ENCODE measurements around the gene HYI.

DNA sequence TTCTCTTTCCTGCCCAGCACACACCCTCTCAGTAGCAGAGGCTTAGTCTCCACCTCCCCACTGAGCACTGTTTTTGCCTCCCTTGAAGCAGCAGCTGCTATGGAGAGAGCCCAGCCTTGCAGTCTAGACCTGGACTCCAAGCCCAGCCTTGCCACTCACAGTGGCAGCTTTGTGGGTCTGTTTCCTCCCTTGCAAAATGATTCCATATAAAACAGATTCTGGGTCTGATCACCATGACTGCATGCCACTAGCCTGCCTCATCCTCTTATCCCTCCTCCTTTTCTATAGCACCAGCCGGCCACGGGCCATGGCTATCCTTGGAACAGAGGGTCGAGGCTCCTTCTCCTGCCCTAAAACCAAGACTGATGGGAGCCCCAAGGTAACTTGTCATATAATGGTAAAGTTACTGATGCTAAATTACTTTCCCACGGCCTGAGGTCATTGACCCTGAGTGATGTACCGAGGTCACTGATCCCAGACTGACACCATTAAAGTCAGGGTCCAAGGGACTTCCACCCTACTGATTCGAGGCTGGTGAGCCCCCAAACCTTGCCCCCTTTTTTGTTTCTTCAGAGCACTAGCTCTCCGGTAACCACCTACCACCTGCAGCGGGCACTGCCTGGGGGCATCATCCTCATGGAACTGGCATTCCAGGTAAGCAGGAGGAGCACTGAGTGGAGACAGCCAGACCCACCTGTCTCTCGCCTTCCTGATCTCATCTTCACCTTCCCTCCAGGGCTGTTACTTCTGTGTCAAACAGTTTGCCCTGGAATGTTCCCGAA is 7.9 kb downstream of the HYI start:
- TF ChIP-seq, protein P1, sequence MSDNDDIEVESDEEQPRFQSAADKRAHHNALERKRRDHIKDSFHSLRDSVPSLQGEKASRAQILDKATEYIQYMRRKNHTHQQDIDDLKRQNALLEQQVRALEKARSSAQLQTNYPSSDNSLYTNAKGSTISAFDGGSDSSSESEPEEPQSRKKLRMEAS (IDR thresholded peaks at IDR 0.05): no peak
- TF ChIP-seq, protein P2, sequence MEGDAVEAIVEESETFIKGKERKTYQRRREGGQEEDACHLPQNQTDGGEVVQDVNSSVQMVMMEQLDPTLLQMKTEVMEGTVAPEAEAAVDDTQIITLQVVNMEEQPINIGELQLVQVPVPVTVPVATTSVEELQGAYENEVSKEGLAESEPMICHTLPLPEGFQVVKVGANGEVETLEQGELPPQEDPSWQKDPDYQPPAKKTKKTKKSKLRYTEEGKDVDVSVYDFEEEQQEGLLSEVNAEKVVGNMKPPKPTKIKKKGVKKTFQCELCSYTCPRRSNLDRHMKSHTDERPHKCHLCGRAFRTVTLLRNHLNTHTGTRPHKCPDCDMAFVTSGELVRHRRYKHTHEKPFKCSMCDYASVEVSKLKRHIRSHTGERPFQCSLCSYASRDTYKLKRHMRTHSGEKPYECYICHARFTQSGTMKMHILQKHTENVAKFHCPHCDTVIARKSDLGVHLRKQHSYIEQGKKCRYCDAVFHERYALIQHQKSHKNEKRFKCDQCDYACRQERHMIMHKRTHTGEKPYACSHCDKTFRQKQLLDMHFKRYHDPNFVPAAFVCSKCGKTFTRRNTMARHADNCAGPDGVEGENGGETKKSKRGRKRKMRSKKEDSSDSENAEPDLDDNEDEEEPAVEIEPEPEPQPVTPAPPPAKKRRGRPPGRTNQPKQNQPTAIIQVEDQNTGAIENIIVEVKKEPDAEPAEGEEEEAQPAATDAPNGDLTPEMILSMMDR (IDR thresholded peaks at IDR 0.05; ENCODE audit: low read depth, low read length, missing input control): no peak
- TF ChIP-seq, protein P3, sequence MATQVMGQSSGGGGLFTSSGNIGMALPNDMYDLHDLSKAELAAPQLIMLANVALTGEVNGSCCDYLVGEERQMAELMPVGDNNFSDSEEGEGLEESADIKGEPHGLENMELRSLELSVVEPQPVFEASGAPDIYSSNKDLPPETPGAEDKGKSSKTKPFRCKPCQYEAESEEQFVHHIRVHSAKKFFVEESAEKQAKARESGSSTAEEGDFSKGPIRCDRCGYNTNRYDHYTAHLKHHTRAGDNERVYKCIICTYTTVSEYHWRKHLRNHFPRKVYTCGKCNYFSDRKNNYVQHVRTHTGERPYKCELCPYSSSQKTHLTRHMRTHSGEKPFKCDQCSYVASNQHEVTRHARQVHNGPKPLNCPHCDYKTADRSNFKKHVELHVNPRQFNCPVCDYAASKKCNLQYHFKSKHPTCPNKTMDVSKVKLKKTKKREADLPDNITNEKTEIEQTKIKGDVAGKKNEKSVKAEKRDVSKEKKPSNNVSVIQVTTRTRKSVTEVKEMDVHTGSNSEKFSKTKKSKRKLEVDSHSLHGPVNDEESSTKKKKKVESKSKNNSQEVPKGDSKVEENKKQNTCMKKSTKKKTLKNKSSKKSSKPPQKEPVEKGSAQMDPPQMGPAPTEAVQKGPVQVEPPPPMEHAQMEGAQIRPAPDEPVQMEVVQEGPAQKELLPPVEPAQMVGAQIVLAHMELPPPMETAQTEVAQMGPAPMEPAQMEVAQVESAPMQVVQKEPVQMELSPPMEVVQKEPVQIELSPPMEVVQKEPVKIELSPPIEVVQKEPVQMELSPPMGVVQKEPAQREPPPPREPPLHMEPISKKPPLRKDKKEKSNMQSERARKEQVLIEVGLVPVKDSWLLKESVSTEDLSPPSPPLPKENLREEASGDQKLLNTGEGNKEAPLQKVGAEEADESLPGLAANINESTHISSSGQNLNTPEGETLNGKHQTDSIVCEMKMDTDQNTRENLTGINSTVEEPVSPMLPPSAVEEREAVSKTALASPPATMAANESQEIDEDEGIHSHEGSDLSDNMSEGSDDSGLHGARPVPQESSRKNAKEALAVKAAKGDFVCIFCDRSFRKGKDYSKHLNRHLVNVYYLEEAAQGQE (IDR thresholded peaks at IDR 0.05): no peak
- no peak for TF ChIP-seq FOXA1 (IDR thresholded peaks at IDR 0.05)

All from liver (tissue), 2 donors.